Muscle of leg (tissue), 11 donors: ENCODE results near the gene ECE2. TPM values are rescaled to one million over a fixed set of nuclear protein-coding genes. Genes with fewer than 3 reads are reported as not detected.
"Not testable (repeated sequence)": the region's sequence is repeated elsewhere in the genome, so short reads cannot be mapped to it uniquely, and the experiment has no call there.

Experiments
- DNase-seq: peaks from one replicate; pipeline ENCODE4 v3.0.0; 2013
- H3K27ac ChIP-seq: one replicate; pipeline ENCODE4 v1.5.1; 2013; ENCODE audit warnings: mild to moderate bottlenecking, low read length, control low read depth
- H3K27me3 ChIP-seq: one replicate; pipeline ENCODE4 v1.6.1; 2013; ENCODE audit warnings: low read length; ENCODE audit not compliant: control insufficient read depth, insufficient read depth
- H3K36me3 ChIP-seq: one replicate; pipeline ENCODE4 v1.6.1; 2013; ENCODE audit warnings: low read length; ENCODE audit not compliant: control insufficient read depth, insufficient read depth
- H3K4me1 ChIP-seq: one replicate; pipeline ENCODE4 v1.6.1; 2013; ENCODE audit warnings: low read length; ENCODE audit not compliant: control insufficient read depth, insufficient read depth
- H3K4me3 ChIP-seq: one replicate; pipeline ENCODE4 v1.5.1; 2013; ENCODE audit warnings: low read length, control low read depth
- H3K9me3 ChIP-seq: replicated peaks from 2 replicates; pipeline ENCODE4 v1.6.1; 2013; ENCODE audit warnings: low read depth, low read length; ENCODE audit not compliant: control insufficient read depth
- WGBS: methylation state at CpG from one replicate; pipeline ENCODE4 v1.1.5; 2013; ENCODE audit warnings: missing lambda C conversion rate; ENCODE audit not compliant: insufficient coverage; 5-methylcytosine and 5-hydroxymethylcytosine counted together
- polyA plus RNA-seq, 8 donors: library from polyadenylated mRNA; unstranded; fragments of 120-200 nt; gene quantifications; one replicate each; pipeline versions ENCODE4 v1.2.1 to v1.2.3, GENCODE V29; 2013; ENCODE audit warnings: inconsistent platforms in 1 of 8, low replicate concordance in 1 of 8; ENCODE audit not compliant: insufficient read length in 8 of 8, insufficient read depth in 1 of 8
- total RNA-seq: library from RNA; stranded (reverse); fragments of 120-200 nt; gene quantifications from one replicate; pipeline ENCODE4 v1.2.4, GENCODE V29; 2013

ECE2 gene
- total and polyA plus RNA-seq, 9 donors = not detected

GRCh38 chr3:184335661-184336546 lies 60.1 kb downstream of the ECE2 start:
- Histone ChIP-seq H3K9me3 (no peaks in the 10 kb centered on the region), H3K36me3 (peaks cover 47% of the 10 kb centered on the region), H3K4me1 (peaks cover 39% of the 10 kb centered on the region), H3K27me3 (no peaks in the 10 kb centered on the region), H3K27ac (peak overlapping the region; percentile 96), H3K4me3 (peak overlapping the region; percentile 81)
- under 1% methylated on average over 60 of the region's 77 CpGs for WGBS
- DNase-seq = peak; percentile 90

GRCh38 chr3:184336547-184337398 lies 61.0 kb downstream of the ECE2 start:
- H3K9me3 ChIP-seq = no peaks in the 10 kb centered on the region
- peaks cover 42% of the 10 kb centered on the region for H3K36me3 ChIP-seq
- H3K4me1 ChIP-seq = peaks cover 39% of the 10 kb centered on the region
- peak; percentile 90 for DNase-seq
- 7% methylated on average over 8 of the region's 17 CpGs for WGBS
- H3K27ac ChIP-seq = peak overlapping the region; percentile 96
- H3K4me3 ChIP-seq = peak overlapping the region; percentile 81
- H3K27me3 ChIP-seq = no peaks in the 10 kb centered on the region

GRCh38 chr3:184337399-184337714 lies 61.5 kb downstream of the ECE2 start, which contains the start of gene FAM131A:
Gene FAM131A, plus strand, starts transcription at chr3:184337600. Its CDS starts 31 bp downstream, at chr3:184337631.
- Histone ChIP-seq H3K27me3 (no peaks in the 10 kb centered on the region), H3K4me1 (peaks cover 39% of the 10 kb centered on the region), H3K9me3 (no peaks in the 10 kb centered on the region), H3K27ac (peak within 1 kb of the TSS; percentile 96), H3K36me3 (peaks cover 39% of the 10 kb centered on the region), H3K4me3 (peak within 1 kb of the TSS; percentile 81)
- 30% methylated on average over 6 of the region's 6 CpGs for WGBS
- DNase-seq = peak; percentile 94

GRCh38 chr3:184337981-184338380 lies 62.2 kb downstream of the ECE2 start:
- Histone ChIP-seq H3K27me3 (no peaks in the 10 kb centered on the region), H3K4me3 (peak overlapping the region; percentile 16), H3K4me1 (peaks cover 39% of the 10 kb centered on the region), H3K36me3 (peaks cover 39% of the 10 kb centered on the region), H3K9me3 (no peaks in the 10 kb centered on the region), H3K27ac (peak overlapping the region; percentile 96)
- 53% methylated on average over 4 of the region's 7 CpGs for WGBS
- peak; percentile 25 for DNase-seq

GRCh38 chr3:184338511-184338945 lies 62.7 kb downstream of the ECE2 start:
- H3K4me3 ChIP-seq = peak overlapping the region; percentile 20

GRCh38 chr3:184339001-184339400 lies 63.2 kb downstream of the ECE2 start:
- WGBS = 24% methylated on average over 8 of the region's 8 CpGs
- Histone ChIP-seq H3K9me3 (no peaks in the 10 kb centered on the region), H3K36me3 (peaks cover 37% of the 10 kb centered on the region), H3K27me3 (no peaks in the 10 kb centered on the region), H3K27ac (peak overlapping the region; percentile 78), H3K4me3 (peak overlapping the region; percentile 20), H3K4me1 (peaks cover 42% of the 10 kb centered on the region)
- no peak for DNase-seq

More at GRCh38 chr3:184338511-184338945, 62.7 kb downstream of the ECE2 start:
- Histone ChIP-seq H3K9me3 (no peaks in the 10 kb centered on the region), H3K27ac (peak overlapping the region; percentile 96), H3K27me3 (no peaks in the 10 kb centered on the region), H3K36me3 (peaks cover 39% of the 10 kb centered on the region), H3K4me1 (peaks cover 42% of the 10 kb centered on the region)
- 8% methylated on average over 37 of the region's 37 CpGs for WGBS
- peak; percentile 93 for DNase-seq

GRCh38 chr3:184339451-184340135 lies 63.8 kb downstream of the ECE2 start:
- peaks cover 34% of the 10 kb centered on the region for H3K36me3 ChIP-seq
- peaks cover 42% of the 10 kb centered on the region for H3K4me1 ChIP-seq
- not testable (repeated sequence) for H3K9me3 ChIP-seq, H3K27me3 ChIP-seq, H3K27ac ChIP-seq, H3K4me3 ChIP-seq, DNase-seq
- WGBS = 92% methylated on average over 14 of the region's 19 CpGs

- no peak overlapping the region for H3K4me3 ChIP-seq
- peaks cover 35% of the 10 kb centered on the region for H3K36me3 ChIP-seq
- no peak overlapping the region for H3K27ac ChIP-seq
- DNase-seq = no peak
- no peaks in the 10 kb centered on the region for H3K9me3 ChIP-seq
- no peaks in the 10 kb centered on the region for H3K27me3 ChIP-seq
- WGBS = 73% methylated on average over 4 of the region's 7 CpGs
- peaks cover 36% of the 10 kb centered on the region for H3K4me1 ChIP-seq
Observed at GRCh38 chr3:184341925-184342324, 66.1 kb downstream of the ECE2 start.
